Spinal cord (tissue), 10 donors: ENCODE results near the gene NPLOC4. TPM values are rescaled to one million over a fixed set of nuclear protein-coding genes. Genes with fewer than 3 reads are reported as not detected.

Experiments
- DNase-seq, 6 donors: peaks; one replicate each; pipeline versions ENCODE4 v3.0.0 to v3.0.0-alpha.2; 2013 to 2015; ENCODE audit warnings: low spot score in 6 of 6, low read depth in 4 of 6
- H3K27ac ChIP-seq: one replicate; pipeline ENCODE4 v1.5.1; 2013; ENCODE audit warnings: low read depth, low read length, control low read depth
- H3K27me3 ChIP-seq: one replicate; pipeline ENCODE4 v1.6.1; 2013; ENCODE audit warnings: low read length; ENCODE audit not compliant: control insufficient read depth, insufficient read depth
- H3K36me3 ChIP-seq: one replicate; pipeline ENCODE4 v1.6.1; 2013; ENCODE audit warnings: low read length; ENCODE audit not compliant: control insufficient read depth, insufficient read depth
- H3K4me1 ChIP-seq: one replicate; pipeline ENCODE4 v1.6.1; 2013; ENCODE audit warnings: low read length; ENCODE audit not compliant: control insufficient read depth, insufficient read depth
- H3K4me3 ChIP-seq: one replicate; pipeline ENCODE4 v1.5.1; 2013; ENCODE audit warnings: low read depth, low read length, control low read depth
- H3K9me3 ChIP-seq: one replicate; pipeline ENCODE4 v1.6.1; 2013; ENCODE audit warnings: low read length; ENCODE audit not compliant: control insufficient read depth, insufficient read depth
- WGBS: methylation state at CpG from one replicate; pipeline ENCODE4 v1.1.5; 2013; ENCODE audit warnings: missing lambda C conversion rate; ENCODE audit not compliant: insufficient coverage; 5-methylcytosine and 5-hydroxymethylcytosine counted together
- polyA plus RNA-seq, 2 donors: library from polyadenylated mRNA; unstranded; fragments of 120-200 nt; gene quantifications; one replicate each; pipeline ENCODE4 v1.2.1, GENCODE V29; 2013; ENCODE audit not compliant: insufficient read length in 2 of 2
- total RNA-seq, 2 donors: library from RNA; depleted of rRNA in 1 of 2; stranded (reverse); fragments of 120-200 nt in 1 of 2; fragments of >200 nt in 1 of 2; gene quantifications; one replicate each; pipeline versions ENCODE4 v1.2.3 to v1.2.4, GENCODE V29; 2013 to 2014
- donor health status: healthy.

Gene NPLOC4
- total and polyA plus RNA-seq, 4 donors, result 38.8 to 60.6 (median 43.1) TPM

GRCh38 chr17:81539571-81539900, 97.4 kb downstream of the NPLOC4 start:
- no peak for DNase-seq
- WGBS, result 80% methylated on average over 7 of the region's 10 CpGs
- H3K36me3 ChIP-seq, result peaks cover 73% of the 10 kb centered on the region

DNA sequence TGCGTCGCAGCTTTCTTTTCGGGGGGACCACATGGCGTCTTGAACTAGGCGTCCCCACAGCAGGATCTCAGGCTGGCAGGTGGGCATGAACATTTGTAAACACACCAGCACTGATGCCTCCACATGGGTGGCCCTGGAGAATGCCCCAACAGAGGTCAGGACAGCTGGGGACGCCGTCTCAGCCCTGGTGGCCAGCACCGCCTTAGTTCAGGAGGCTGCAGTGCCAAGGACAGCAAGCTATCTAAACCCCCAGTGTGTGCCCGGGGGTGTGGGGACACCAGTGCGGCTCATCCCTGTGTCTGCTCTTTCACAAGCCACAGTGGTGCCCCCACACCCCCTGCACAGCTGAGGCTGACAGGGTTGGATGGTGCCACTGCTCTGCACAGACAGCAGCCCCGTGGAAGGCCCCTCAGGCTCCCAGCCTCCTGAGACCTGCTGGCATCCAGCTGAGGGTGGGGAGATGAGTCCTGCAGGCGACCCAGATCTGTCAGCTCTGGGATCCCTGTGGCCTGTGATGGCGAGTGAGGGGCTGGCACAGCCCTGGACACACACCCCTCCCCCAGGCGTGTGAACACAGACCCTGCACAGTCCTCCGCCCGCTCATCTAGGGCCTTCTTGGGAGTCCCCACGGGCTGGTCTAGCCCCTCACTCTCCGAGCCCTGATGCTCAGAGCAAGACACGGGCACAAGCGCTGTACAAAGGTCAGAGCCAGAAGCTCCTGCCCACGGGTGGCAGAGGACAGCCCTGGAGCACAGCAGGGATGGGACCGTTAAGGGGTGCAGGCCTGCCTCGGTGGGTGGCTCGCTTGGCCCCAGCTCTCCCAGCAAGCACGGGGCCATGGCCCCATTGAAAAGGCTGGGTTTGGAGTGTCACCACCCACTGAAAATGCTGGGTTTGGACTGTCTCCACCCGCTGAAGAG, 98.0 kb downstream of the NPLOC4 start:
- peaks cover 25% of the 10 kb centered on the region for H3K4me1 ChIP-seq
- peaks cover 67% of the 10 kb centered on the region for H3K36me3 ChIP-seq
- H3K9me3 ChIP-seq, result no peaks in the 10 kb centered on the region
- no peak overlapping the region for H3K27ac ChIP-seq
- 76% methylated on average over 24 of the region's 26 CpGs for WGBS
- no peak for DNase-seq
- H3K27me3 ChIP-seq, result peaks cover 17% of the 10 kb centered on the region
- H3K4me3 ChIP-seq, result no peak overlapping the region

More at GRCh38 chr17:81539571-81539900, 97.4 kb downstream of the NPLOC4 start:
- no peaks in the 10 kb centered on the region for H3K9me3 ChIP-seq
- H3K27ac ChIP-seq, result no peak overlapping the region
- H3K27me3 ChIP-seq, result peaks cover 17% of the 10 kb centered on the region
- H3K4me1 ChIP-seq, result peaks cover 25% of the 10 kb centered on the region
- H3K4me3 ChIP-seq, result no peak overlapping the region

DNA sequence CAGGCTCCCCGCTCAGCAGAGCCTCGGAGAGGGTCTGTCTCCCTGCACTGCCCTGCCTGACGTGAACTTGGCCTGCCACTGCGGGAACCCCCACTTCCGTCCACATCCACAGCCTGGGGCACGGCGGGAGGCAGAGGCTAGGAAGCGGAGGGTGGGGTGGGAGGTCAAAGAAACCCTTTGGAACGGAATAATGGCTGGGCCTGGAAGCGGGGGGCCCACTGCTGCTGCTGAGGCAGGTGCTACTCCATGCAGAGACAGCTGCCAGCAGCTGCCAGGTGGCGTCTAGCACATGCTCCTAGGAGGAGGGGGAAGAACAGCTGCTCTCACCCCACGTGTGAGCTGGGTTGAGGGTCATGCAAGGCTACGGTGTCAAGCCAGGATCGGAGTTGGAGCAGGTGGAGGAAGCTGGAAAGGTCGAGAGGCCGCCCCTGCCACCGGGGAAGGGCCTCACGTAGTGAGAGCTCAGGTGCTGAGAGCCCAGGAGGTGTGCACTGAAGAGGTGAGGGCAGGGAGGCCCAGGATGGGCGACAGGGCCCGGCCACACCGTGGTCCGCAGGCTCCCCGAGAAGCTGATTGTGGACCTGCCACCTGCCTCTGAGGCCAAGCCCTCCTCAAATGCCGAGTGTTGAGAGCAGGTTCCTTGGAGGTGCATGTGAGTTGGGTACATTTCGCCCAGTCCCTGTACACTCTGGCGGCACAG, 98.9 kb downstream of the NPLOC4 start:
- peak in 1 of 6 donors; percentile 18 for DNase-seq
- Histone ChIP-seq H3K27ac (no peak overlapping the region), H3K4me1 (peaks cover 25% of the 10 kb centered on the region), H3K27me3 (peaks cover 17% of the 10 kb centered on the region), H3K36me3 (peaks cover 57% of the 10 kb centered on the region), H3K4me3 (no peak overlapping the region), H3K9me3 (no peaks in the 10 kb centered on the region)
- WGBS, result 56% methylated on average over 24 of the region's 26 CpGs

- peaks cover 17% of the 10 kb centered on the region for H3K27me3 ChIP-seq
- peak in 2 of 6 donors; percentile 63 to 72 for DNase-seq
- H3K27ac ChIP-seq, result no peak overlapping the region
- H3K36me3 ChIP-seq, result peaks cover 51% of the 10 kb centered on the region
- no peaks in the 10 kb centered on the region for H3K9me3 ChIP-seq
- no peak overlapping the region for H3K4me3 ChIP-seq
- 4% methylated on average over 12 of the region's 17 CpGs for WGBS
- peaks cover 25% of the 10 kb centered on the region for H3K4me1 ChIP-seq
Measured at GRCh38 chr17:81537343-81537855, 99.5 kb downstream of the NPLOC4 start.

GRCh38 chr17:81536299-81537290, 100.3 kb downstream of the NPLOC4 start:
- peaks cover 46% of the 10 kb centered on the region for H3K36me3 ChIP-seq
- no peak for DNase-seq
- no peaks in the 10 kb centered on the region for H3K9me3 ChIP-seq
- H3K27ac ChIP-seq, result no peak overlapping the region
- H3K4me3 ChIP-seq, result no peak overlapping the region
- 6% methylated on average over 86 of the region's 89 CpGs for WGBS
- peaks cover 25% of the 10 kb centered on the region for H3K4me1 ChIP-seq
- H3K27me3 ChIP-seq, result peaks cover 17% of the 10 kb centered on the region

DNA sequence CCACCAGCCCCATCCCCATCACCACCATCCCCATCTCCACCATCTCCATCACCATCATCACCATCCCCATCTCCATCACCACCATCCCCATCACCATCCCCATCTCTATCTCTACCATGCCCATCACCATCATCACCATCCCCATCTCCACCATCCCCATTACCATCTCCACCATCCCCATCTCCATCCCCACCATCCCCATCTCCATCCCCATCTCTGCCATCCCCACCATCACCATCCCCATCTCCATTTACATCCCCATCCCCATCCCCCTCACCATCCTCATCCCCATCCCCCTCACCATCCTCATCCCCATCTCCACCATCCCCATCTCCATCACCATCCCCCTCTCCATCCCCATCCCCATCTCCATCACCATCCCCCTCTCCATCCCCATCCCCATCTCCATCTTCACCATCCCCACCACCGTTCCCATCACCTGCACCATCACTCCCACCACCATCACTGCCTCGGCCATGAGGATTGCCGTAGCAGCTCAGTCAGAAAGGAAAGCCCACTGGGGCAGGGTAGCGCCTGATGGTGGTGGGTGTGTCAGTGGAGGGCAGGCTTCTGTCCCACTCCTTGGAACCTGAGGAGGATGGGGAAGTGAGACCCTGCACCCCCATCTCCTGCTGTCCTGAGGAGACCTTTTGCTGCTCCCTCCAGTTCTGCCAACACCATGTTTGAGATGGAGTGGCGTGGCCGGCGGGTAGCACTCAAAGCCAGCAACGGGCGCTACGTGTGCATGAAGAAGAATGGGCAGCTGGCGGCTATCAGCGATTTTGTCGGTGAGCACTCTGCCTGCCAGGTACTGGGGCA, 101.2 kb downstream of the NPLOC4 start:
- WGBS, result 50% methylated on average over 9 of the region's 13 CpGs
- peaks cover 17% of the 10 kb centered on the region for H3K27me3 ChIP-seq
- no peak for DNase-seq
- peaks cover 25% of the 10 kb centered on the region for H3K4me1 ChIP-seq
- H3K4me3 ChIP-seq, result no peak overlapping the region
- H3K36me3 ChIP-seq, result peaks cover 37% of the 10 kb centered on the region
- H3K9me3 ChIP-seq, result no peaks in the 10 kb centered on the region
- no peak overlapping the region for H3K27ac ChIP-seq

GRCh38 chr17:81535007-81535328, 101.9 kb downstream of the NPLOC4 start:
- H3K27ac ChIP-seq, result no peak overlapping the region
- H3K36me3 ChIP-seq, result peaks cover 30% of the 10 kb centered on the region
- H3K4me3 ChIP-seq, result no peak overlapping the region
- no peaks in the 10 kb centered on the region for H3K9me3 ChIP-seq
- whole genome bisulfite sequencing, result 88% methylated on average over 4 of the region's 5 CpGs
- peaks cover 17% of the 10 kb centered on the region for H3K27me3 ChIP-seq
- H3K4me1 ChIP-seq, result peaks cover 25% of the 10 kb centered on the region
- DNase-seq, result no peak

GRCh38 chr17:81534157-81535006, 102.5 kb downstream of the NPLOC4 start:
- WGBS, result 72% methylated on average over 3 of the region's 6 CpGs
- Histone ChIP-seq H3K4me3 (no peak overlapping the region), H3K9me3 (no peaks in the 10 kb centered on the region), H3K36me3 (peaks cover 25% of the 10 kb centered on the region), H3K27ac (no peak overlapping the region), H3K4me1 (peaks cover 25% of the 10 kb centered on the region), H3K27me3 (peaks cover 17% of the 10 kb centered on the region)
- DNase-seq, result no peak
